ENCODE results near the gene RD3L. TPM values are rescaled to one million over a fixed set of nuclear protein-coding genes. Genes with fewer than 3 reads are reported as not detected.

The RD3L gene
- total and polyA plus RNA-seq, 10 of the 15 experiments (the other 5 are each of a cell fraction or from before 2014, with no cell fraction given), result not detected

DNA sequence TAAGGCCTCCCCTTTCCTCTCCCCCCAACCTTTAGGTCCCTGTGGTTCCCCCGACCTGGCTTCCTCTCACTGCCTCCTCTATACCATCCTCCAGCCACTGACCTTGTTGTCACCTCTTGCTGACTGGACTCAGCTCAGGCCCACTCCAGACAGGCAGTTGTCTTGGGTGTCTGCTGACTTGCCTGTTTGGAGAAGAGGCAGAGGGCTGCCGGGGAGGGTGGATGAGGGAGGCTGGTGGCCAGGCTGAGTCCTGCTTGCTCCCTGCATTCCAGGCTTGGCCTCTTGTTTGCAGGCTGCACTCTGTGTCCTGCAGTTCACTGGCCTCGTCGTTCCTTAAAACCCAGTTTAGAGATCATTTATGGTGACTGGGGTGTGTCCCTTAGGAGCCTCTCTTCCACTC is 31.0 kb upstream of the RD3L start:
- H3K79me2 ChIP-seq (ENCODE audit: control insufficient read depth, insufficient read depth, low read length), result no peaks in the 10 kb centered on the region
- DNase-seq (ENCODE audit: low read depth, low spot score) (no peak), ATAC-seq (no peak), FAIRE-seq (no peak)
- CTCF ChIA-PET, result interaction anchor here (4.6 kb wide), 1 partner anchor 165 kb away, joined by 16 read pairs; no protein-coding TSS in a partner anchor
- intact Hi-C loops (cut with micrococcal nuclease; ENCODE audit: unreplicated experiment) (no loop called here), in situ Hi-C loops (cut with MboI) (no loop called here)
- SMC1A ChIA-PET (ENCODE audit: uncharacterized antibody, unreplicated experiment), result no interaction called here
- H2AFZ ChIP-seq (ENCODE audit: control insufficient read depth, low read depth, low read length), result no peak overlapping the region
- no peak overlapping the region for H3K4me3 ChIP-seq
- H3K9me3 ChIP-seq (replicated peaks; ENCODE audit: control insufficient read depth, insufficient read depth, low read length), result no peaks in the 10 kb centered on the region
- no peak overlapping the region for H3K27ac ChIP-seq (ENCODE audit: control insufficient read depth, insufficient read depth)
- no peaks in the 10 kb centered on the region for H4K20me1 ChIP-seq (ENCODE audit: control insufficient read depth, insufficient read depth)
- TF ChIP-seq NR2C1 (IDR thresholded peaks at IDR 0.05) (no peak), HSF1 (IDR thresholded peaks at IDR 0.05; ENCODE audit: low read depth, low read length) (no peak), EP300 (IDR thresholded peaks at IDR 0.05; ENCODE audit: borderline replicate concordance in 1 of 2, control insufficient read depth in 1 of 2, low read depth in 2 of 2, low read length in 2 of 2) (no peak), SIN3A (IDR thresholded peaks at IDR 0.05; ENCODE audit: low read depth, low read length) (no peak), NRF1 (conservative IDR thresholded peaks at IDR 0.05; ENCODE audit: low read depth, low read length) (no peak), GATAD2B (conservative IDR thresholded peaks at IDR 0.05; ENCODE audit: low read depth) (no peak), POLR2AphosphoS2 (IDR thresholded peaks at IDR 0.05; ENCODE audit: low read depth, low read length) (no peak), CEBPB (IDR thresholded peaks at IDR 0.05; ENCODE audit: borderline replicate concordance in 1 of 2, low read depth in 2 of 2, low read length in 2 of 2) (no peak), ZBTB11 (CRISPR knock-in tag; IDR thresholded peaks at IDR 0.05) (no peak), CHD4 (IDR thresholded peaks at IDR 0.05) (no peak)
- TF ChIP-seq, protein P1, sequence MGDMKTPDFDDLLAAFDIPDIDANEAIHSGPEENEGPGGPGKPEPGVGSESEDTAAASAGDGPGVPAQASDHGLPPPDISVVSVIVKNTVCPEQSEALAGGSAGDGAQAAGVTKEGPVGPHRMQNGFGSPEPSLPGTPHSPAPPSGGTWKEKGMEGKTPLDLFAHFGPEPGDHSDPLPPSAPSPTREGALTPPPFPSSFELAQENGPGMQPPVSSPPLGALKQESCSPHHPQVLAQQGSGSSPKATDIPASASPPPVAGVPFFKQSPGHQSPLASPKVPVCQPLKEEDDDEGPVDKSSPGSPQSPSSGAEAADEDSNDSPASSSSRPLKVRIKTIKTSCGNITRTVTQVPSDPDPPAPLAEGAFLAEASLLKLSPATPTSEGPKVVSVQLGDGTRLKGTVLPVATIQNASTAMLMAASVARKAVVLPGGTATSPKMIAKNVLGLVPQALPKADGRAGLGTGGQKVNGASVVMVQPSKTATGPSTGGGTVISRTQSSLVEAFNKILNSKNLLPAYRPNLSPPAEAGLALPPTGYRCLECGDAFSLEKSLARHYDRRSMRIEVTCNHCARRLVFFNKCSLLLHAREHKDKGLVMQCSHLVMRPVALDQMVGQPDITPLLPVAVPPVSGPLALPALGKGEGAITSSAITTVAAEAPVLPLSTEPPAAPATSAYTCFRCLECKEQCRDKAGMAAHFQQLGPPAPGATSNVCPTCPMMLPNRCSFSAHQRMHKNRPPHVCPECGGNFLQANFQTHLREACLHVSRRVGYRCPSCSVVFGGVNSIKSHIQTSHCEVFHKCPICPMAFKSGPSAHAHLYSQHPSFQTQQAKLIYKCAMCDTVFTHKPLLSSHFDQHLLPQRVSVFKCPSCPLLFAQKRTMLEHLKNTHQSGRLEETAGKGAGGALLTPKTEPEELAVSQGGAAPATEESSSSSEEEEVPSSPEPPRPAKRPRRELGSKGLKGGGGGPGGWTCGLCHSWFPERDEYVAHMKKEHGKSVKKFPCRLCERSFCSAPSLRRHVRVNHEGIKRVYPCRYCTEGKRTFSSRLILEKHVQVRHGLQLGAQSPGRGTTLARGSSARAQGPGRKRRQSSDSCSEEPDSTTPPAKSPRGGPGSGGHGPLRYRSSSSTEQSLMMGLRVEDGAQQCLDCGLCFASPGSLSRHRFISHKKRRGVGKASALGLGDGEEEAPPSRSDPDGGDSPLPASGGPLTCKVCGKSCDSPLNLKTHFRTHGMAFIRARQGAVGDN (IDR thresholded peaks at IDR 0.05), result no peak
- BruUV-seq (replicated peaks), result no TSS peak
- no peak overlapping the region for H3K4me2 ChIP-seq (ENCODE audit: control insufficient read depth, insufficient read depth)
- H3K4me1 ChIP-seq (ENCODE audit: control insufficient read depth, insufficient read depth, low read length), result no peaks in the 10 kb centered on the region
- no peaks in the 10 kb centered on the region for H3K36me3 ChIP-seq (ENCODE audit: control insufficient read depth in 2 of 2, insufficient read depth in 2 of 2, low read length in 1 of 2)
- no peaks in the 10 kb centered on the region for H3K27me3 ChIP-seq (replicated peaks in 1 of 2; ENCODE audit: control insufficient read depth in 2 of 2, insufficient read depth in 2 of 2, low read length in 1 of 2)
- H3K9ac ChIP-seq (ENCODE audit: control insufficient read depth, insufficient read depth, low read length), result no peak overlapping the region
- POLR2A ChIA-PET, result no interaction called here
- RAD21 ChIA-PET (ENCODE audit: unreplicated experiment), result no interaction called here
- WGBS (ENCODE audit: insufficient coverage, insufficient replicate concordance, low lambda C conversion rate, missing lambda C conversion rate), result 39% methylated on average over 4 of the region's 4 CpGs
